HG03175 (cell line): ENCODE data around the gene RAPGEF5.

Experiments used
- ATAC-seq: cut with Tn5 transposase; IDR thresholded peaks from one replicate; pipeline ENCODE4 v1.9.1; 2021; ENCODE audit warnings: mild to moderate bottlenecking, moderate library complexity; ENCODE audit not compliant: unreplicated experiment

RAPGEF5 gene

GRCh38 chr7:22167482-22167881 lies 189.5 kb downstream of the RAPGEF5 start:
- no peak for ATAC-seq

GRCh38 chr7:22166928-22167327 lies 190.0 kb downstream of the RAPGEF5 start:
- no peak for ATAC-seq

GRCh38 chr7:22159341-22159740 lies 197.6 kb downstream of the RAPGEF5 start:
- no peak for ATAC-seq

GRCh38 chr7:22157552-22157951 lies 199.4 kb downstream of the RAPGEF5 start:
- no peak for ATAC-seq

GRCh38 chr7:22156205-22156604 lies 200.7 kb downstream of the RAPGEF5 start:
- no peak for ATAC-seq

- no peak for ATAC-seq
These were observed 202.8 kb downstream of the RAPGEF5 start for GRCh38 chr7:22154143-22154529.

GRCh38 chr7:22153432-22154142 lies 203.4 kb downstream of the RAPGEF5 start:
- no peak for ATAC-seq

- ATAC-seq: no peak
These were observed 204.3 kb downstream of the RAPGEF5 start for GRCh38 chr7:22152690-22153089.

- no peak for ATAC-seq
These were observed 205.1 kb downstream of the RAPGEF5 start for GRCh38 chr7:22151901-22152300.

GRCh38 chr7:22150221-22150620 lies 206.7 kb downstream of the RAPGEF5 start:
- no peak for ATAC-seq

- ATAC-seq: no peak
These were observed 209.1 kb downstream of the RAPGEF5 start for GRCh38 chr7:22147868-22148267.

- ATAC-seq: no peak
These were observed 209.9 kb downstream of the RAPGEF5 start for GRCh38 chr7:22146961-22147512.

GRCh38 chr7:22144950-22145349 lies 212.0 kb downstream of the RAPGEF5 start:
- no peak for ATAC-seq

GRCh38 chr7:22143491-22143890 lies 213.5 kb downstream of the RAPGEF5 start:
- ATAC-seq: no peak

- no peak for ATAC-seq
These were observed 214.4 kb downstream of the RAPGEF5 start for GRCh38 chr7:22142572-22142971.

GRCh38 chr7:22141355-22141754 lies 215.6 kb downstream of the RAPGEF5 start:
- ATAC-seq: no peak

GRCh38 chr7:22140578-22140977 lies 216.4 kb downstream of the RAPGEF5 start:
- no peak for ATAC-seq

- ATAC-seq: no peak
These were observed 218.1 kb downstream of the RAPGEF5 start for GRCh38 chr7:22138886-22139285.

GRCh38 chr7:22138106-22138505 lies 218.8 kb downstream of the RAPGEF5 start:
- no peak for ATAC-seq

GRCh38 chr7:22137466-22137865 lies 219.5 kb downstream of the RAPGEF5 start:
- no peak for ATAC-seq

GRCh38 chr7:22137026-22137425 lies 219.9 kb downstream of the RAPGEF5 start:
- no peak for ATAC-seq

GRCh38 chr7:22129819-22130580 lies 227.0 kb downstream of the RAPGEF5 start:
- ATAC-seq: no peak
